Lower leg skin (tissue), 4 donors: Measurements from ENCODE around the gene GRIK4. TPM values are rescaled to one million over a fixed set of nuclear protein-coding genes. Genes with fewer than 3 reads are reported as not detected.

ENCODE experiments used
- DNase-seq, 2 donors: peaks; one replicate each; pipeline ENCODE4 v3.0.0-alpha.2; 2019; ENCODE audit warnings: low spot score in 2 of 2
- H3K4me3 ChIP-seq: fragments of 200-600 bp; sonication (generic); 2 replicates; pipeline ENCODE4 v1.5.1; 2017; ENCODE audit warnings: mild to moderate bottlenecking, low read depth; ENCODE audit not compliant: poor library complexity, severe bottlenecking
- POLR2A ChIP-seq, 2 donors: fragments of 450-650 bp; IDR thresholded peaks; one replicate each; pipeline ENCODE4 v1.6.1; 2016 to 2017; ENCODE audit warnings: antibody characterized with exemption in 2 of 2, mild to moderate bottlenecking in 1 of 2, moderate library complexity in 1 of 2
- WGBS, 2 donors: methylation state at CpG; one replicate each; pipeline ENCODE4 v1.1.5; 2018; 5-methylcytosine and 5-hydroxymethylcytosine counted together
- intact Hi-C: fragments of 100-400 bp; cut with DNase I; formaldehyde crosslinking; loops from one replicate; pipeline ENCODE4 v1.15.0; 2023; ENCODE audit warnings: low total_unique reads
- total RNA-seq, 4 donors: library from RNA; depleted of rRNA; stranded (reverse); fragments of >200 nt; gene quantifications; one replicate each; pipeline ENCODE4 v1.1.0, GENCODE V29; 2016
- TF ChIP-seq, protein P1 (sequence below), 3 donors: fragments of 450-650 bp; IDR thresholded peaks; one replicate each; pipeline ENCODE4 v1.5.1; 2016; ENCODE audit warnings: antibody characterized with exemption in 3 of 3, mild to moderate bottlenecking in 3 of 3, moderate library complexity in 2 of 3

GRIK4 gene
- total RNA-seq, 4 donors from 2014 or later = 0.06 to 0.67 TPM; not detected in 2

DNA sequence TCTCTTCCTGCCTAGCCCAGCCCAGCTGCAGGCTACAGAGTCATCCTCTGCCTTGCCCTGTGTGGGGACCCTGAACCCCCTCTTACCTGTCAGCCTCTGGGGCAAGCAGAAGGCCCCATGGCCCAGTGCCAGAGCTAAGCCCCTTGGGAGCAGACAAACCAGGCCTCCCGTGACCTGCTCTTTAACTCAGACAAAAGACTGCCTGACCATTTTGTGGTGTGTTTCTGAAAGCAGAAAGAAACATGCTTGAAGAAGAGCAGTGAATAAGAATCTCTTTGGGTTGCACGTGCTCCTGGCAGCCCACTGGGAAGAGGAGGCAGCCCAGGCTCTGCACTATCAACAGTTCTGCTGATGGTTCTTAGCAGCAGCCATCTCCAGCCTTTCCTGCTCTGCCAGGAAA lies 118.6 kb downstream of the GRIK4 start:
- H3K4me3 ChIP-seq = no peak overlapping the region
- TF ChIP-seq, protein P1, sequence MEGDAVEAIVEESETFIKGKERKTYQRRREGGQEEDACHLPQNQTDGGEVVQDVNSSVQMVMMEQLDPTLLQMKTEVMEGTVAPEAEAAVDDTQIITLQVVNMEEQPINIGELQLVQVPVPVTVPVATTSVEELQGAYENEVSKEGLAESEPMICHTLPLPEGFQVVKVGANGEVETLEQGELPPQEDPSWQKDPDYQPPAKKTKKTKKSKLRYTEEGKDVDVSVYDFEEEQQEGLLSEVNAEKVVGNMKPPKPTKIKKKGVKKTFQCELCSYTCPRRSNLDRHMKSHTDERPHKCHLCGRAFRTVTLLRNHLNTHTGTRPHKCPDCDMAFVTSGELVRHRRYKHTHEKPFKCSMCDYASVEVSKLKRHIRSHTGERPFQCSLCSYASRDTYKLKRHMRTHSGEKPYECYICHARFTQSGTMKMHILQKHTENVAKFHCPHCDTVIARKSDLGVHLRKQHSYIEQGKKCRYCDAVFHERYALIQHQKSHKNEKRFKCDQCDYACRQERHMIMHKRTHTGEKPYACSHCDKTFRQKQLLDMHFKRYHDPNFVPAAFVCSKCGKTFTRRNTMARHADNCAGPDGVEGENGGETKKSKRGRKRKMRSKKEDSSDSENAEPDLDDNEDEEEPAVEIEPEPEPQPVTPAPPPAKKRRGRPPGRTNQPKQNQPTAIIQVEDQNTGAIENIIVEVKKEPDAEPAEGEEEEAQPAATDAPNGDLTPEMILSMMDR (IDR thresholded peaks at IDR 0.05) = no peak
- TF ChIP-seq POLR2A (IDR thresholded peaks at IDR 0.05) = no peak
- 65 to 68% methylated on average over 2 of the region's 2 CpGs for WGBS, 2 donors
- DNase-seq = no peak
- intact Hi-C loops = no loop called here

DNA sequence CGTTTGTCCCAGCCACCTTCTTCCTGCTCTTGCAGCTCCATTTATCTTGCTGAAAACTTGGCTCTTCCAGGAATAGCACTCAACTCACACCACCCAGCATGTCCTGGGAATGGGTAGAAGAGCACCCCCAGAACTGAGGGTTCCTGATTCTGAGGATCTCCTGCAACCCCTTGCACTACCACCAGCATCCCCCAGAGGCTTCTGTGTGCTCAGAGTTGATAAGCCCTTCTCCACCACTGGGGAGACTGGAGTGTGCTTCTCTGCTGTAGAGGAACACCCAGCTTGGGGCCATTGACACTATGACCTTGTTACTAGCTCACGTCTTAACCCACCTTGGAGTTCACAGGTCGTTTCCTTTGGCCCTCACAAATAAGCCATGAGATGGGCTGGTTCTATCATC lies 121.0 kb downstream of the GRIK4 start:
- TF ChIP-seq, protein P1 (IDR thresholded peaks at IDR 0.05) = no peak
- intact Hi-C loops = no loop called here
- WGBS, 2 donors = 72 to 81% methylated on average over 3 of the region's 3 CpGs
- H3K4me3 ChIP-seq = no peak overlapping the region
- DNase-seq = no peak

GRCh38 chr11:120633616-120634393 lies 122.3 kb downstream of the GRIK4 start:
- TF ChIP-seq, protein P1 (IDR thresholded peaks at IDR 0.05) = no peak
- no peak for TF ChIP-seq POLR2A (IDR thresholded peaks at IDR 0.05)
- DNase-seq = no peak
- WGBS, 2 donors = 50 to 54% methylated on average over 15 of the region's 15 CpGs
- intact Hi-C loops = no loop called here
- no peak overlapping the region for H3K4me3 ChIP-seq

DNA sequence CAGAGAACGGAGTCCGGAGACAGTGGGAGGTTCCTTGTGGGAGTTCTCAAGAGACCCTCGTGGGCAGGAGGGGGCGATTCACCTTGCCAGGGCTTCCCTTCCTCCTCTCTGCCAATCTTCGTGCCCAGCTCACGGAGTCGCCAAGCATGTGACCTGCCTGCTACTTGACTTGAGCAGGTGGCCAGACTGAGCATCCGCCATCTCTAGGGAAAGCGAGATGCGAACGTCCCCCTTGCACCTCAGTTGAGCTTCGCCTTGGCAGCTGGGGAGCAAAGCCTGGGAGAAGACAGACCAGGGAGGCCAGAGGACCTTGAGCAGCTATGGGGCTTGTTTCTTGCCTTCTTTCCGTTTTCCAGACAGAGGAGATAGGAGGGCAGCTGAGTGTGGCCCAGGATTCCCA lies 123.2 kb downstream of the GRIK4 start:
- 70 to 81% methylated on average over 13 of the region's 13 CpGs for WGBS, 2 donors
- TF ChIP-seq POLR2A (IDR thresholded peaks at IDR 0.05) = no peak
- TF ChIP-seq, protein P1 (IDR thresholded peaks at IDR 0.05) = no peak
- no peak overlapping the region for H3K4me3 ChIP-seq
- intact Hi-C loops = no loop called here
- DNase-seq = no peak

GRCh38 chr11:120635136-120635810 lies 123.7 kb downstream of the GRIK4 start:
- TF ChIP-seq, protein P1 (IDR thresholded peaks at IDR 0.05) = no peak
- TF ChIP-seq POLR2A (IDR thresholded peaks at IDR 0.05) = no peak
- 36 to 44% methylated on average over 9 of the region's 9 CpGs for WGBS, 2 donors
- intact Hi-C loops = no loop called here
- DNase-seq = no peak
- H3K4me3 ChIP-seq = no peak overlapping the region
